H1 (cell line): ENCODE measurements around the gene ATG7. TPM values are rescaled to one million over a fixed set of nuclear protein-coding genes. Genes with fewer than 3 reads are reported as not detected.

ENCODE experiments used
- EGR1 ChIP-seq: IDR thresholded peaks from 2 replicates; pipeline ENCODE4 v1.6.1; 2011; ENCODE audit warnings: low read depth, low read length, borderline replicate concordance
- TEAD4 ChIP-seq: IDR thresholded peaks from 2 replicates; pipeline ENCODE4 v1.6.1; 2012; ENCODE audit warnings: low read depth, low read length, inconsistent platforms, mixed read lengths
- polyA plus RNA-seq, 7 experiments: library from polyadenylated mRNA; depleted of rRNA in 3 of 7; stranded (reverse) in 5 of 7; unstranded in 2 of 7; fragments of >200 nt in 5 of 7; fragments of 200-250 nt in 2 of 7; gene quantifications; 1 replicate in 5 of 7; 2 replicates in 1 of 7; 4 replicates in 1 of 7; pipeline versions ENCODE4 v1.2.1 to v1.2.3, GENCODE V29; 2011 to 2013; ENCODE audit warnings: missing spikeins in 2 of 7, mixed read lengths in 2 of 7
- total RNA-seq: library from RNA; stranded (reverse); fragmentation: NEBNext Ultra II Directional; extraction: Animal tissue kit (Norgen Biotek cat#: 25700); gene quantifications from 2 replicates; pipeline ENCODE4 v1.2.1, GENCODE V29; 2021

The ATG7 gene
- total and polyA plus RNA-seq, 2 of the 8 experiments (the other 6 are each of a cell fraction or from before 2014, with no cell fraction given) = 15.0 to 19.1 TPM

DNA sequence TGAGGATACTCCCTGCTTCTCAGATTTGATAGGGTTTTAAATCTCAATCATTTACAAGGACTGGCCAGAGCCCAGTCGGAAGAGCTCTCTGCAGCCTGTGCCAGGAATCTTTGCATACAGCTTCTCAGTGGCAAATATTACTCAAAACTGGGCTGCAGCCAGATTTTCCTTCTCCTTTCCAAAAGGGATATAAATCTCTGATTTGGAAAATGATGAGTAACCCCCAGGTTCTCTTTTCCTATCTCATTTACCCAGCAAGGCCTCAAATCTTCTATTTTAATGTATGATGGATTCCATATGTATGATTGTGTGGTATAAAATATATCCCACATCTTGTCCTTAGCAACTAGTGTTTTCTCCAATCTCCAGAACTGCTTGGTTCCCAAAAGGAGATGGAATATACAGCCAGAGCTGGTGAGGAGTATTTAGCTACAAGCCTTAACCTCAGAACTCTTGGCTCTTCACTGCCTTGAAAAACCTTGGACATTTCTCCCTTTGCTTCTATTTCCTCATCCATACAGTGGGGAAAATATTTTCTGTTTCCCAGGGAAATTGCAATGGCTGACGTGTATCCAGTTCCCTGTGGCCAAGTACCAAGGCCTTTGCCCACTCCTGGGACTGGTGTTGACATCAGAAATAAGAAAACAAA, 114.4 kb downstream of the ATG7 start (continued):
- TF ChIP-seq EGR1 (no peak), TEAD4 (no peak)
- TF ChIP-seq, all 59 proteins: peak for 0
